Bronchial epithelial cell (primary cell): ENCODE results near the gene DNAH8. TPM values are rescaled to one million over a fixed set of nuclear protein-coding genes. Genes with fewer than 3 reads are reported as not detected.

ENCODE experiments used
- DNase-seq: peaks from one replicate; pipeline ENCODE4 v3.0.0-alpha.2; 2010; ENCODE audit warnings: low read depth
- FAIRE-seq: peaks from 2 replicates; lab custom pipeline; 2011; peaks lifted over from hg19 to GRCh38; lab: Jason Lieb, UNC
- H3K27me3 ChIP-seq: 2 replicates; pipeline ENCODE4 v1.5.1; 2011; ENCODE audit warnings: low read length; ENCODE audit not compliant: control insufficient read depth, insufficient read depth
- H3K36me3 ChIP-seq: 2 replicates; pipeline ENCODE4 v1.5.1; 2011; ENCODE audit warnings: low read length; ENCODE audit not compliant: control insufficient read depth, insufficient read depth
- H3K4me3 ChIP-seq: 2 replicates; pipeline ENCODE4 v1.5.1; 2011; ENCODE audit warnings: mild to moderate bottlenecking, low read depth, low read length, control low read depth
- CTCF ChIP-seq: IDR thresholded peaks from 2 replicates; pipeline ENCODE4 v1.5.1; 2011; ENCODE audit warnings: mild to moderate bottlenecking, moderate library complexity, low read length, control low read depth, inconsistent platforms; ENCODE audit not compliant: insufficient read depth, severe bottlenecking
- total RNA-seq: library from RNA; depleted of rRNA; stranded (reverse); fragments of >200 nt; gene quantifications from 2 replicates; pipeline ENCODE4 v1.2.1, GENCODE V29; 2014

DNAH8 gene
- total RNA-seq, 1 donor from 2014 or later: not detected

DNA sequence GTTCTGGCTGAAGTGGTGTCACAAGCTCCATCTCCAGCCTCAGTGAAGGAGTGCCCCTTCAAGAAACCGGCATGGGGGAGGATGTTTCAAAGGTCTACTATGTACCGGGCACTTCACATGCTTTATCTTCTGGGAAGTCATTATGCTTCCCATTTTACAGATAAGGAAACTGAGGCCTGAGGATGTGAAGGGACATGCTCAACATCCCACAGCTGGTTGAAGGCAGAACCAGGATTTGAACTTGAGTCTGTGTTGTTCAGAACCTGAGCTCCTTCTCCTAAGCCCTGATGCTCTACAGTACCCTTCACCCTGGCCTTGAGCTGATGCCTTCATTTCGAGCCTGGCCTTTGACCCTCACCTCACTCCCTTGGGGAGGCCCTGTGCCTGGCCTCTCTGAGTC lies 346.5 kb downstream of the DNAH8 start:
- peaks cover 3% of the 10 kb centered on the region for H3K27me3 ChIP-seq
- H3K4me3 ChIP-seq: no peak overlapping the region
- FAIRE-seq (peak; percentile 87), DNase-seq (no peak)
- H3K36me3 ChIP-seq: no peaks in the 10 kb centered on the region
- no peak for TF ChIP-seq CTCF

- Histone ChIP-seq H3K27me3 (peaks cover 3% of the 10 kb centered on the region), H3K36me3 (no peaks in the 10 kb centered on the region), H3K4me3 (no peak overlapping the region)
- no peak for TF ChIP-seq CTCF
- FAIRE-seq (no peak), DNase-seq (no peak)
These were observed 347.1 kb downstream of the DNAH8 start for GRCh38 chr6:39062014-39062740.

GRCh38 chr6:39063526-39063925 lies 348.4 kb downstream of the DNAH8 start:
- H3K36me3 ChIP-seq: no peaks in the 10 kb centered on the region
- peaks cover 3% of the 10 kb centered on the region for H3K27me3 ChIP-seq
- TF ChIP-seq CTCF: no peak
- no peak for FAIRE-seq
- no peak overlapping the region for H3K4me3 ChIP-seq
- DNase-seq: no peak

DNA sequence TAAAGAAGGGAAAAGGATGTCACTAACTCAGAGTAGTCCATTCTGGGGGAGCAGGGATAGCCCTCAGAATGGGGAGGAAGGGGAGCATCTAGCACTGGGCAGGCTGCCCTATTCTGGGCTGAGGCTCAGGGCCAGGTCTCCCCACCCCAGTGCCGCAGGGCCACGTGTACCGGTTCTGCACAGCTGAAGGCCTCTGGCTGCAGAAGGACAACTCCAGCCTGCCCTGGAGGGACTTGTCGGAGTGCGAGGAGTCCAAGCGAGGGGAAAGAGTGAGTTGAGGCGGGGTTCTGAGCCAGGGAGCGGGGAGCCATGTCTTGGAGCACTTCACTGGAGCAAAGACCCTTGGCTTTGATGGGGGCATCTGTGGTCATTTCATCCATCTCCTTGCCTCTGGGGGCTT lies 350.4 kb downstream of the DNAH8 start:
- FAIRE-seq: no peak

DNA sequence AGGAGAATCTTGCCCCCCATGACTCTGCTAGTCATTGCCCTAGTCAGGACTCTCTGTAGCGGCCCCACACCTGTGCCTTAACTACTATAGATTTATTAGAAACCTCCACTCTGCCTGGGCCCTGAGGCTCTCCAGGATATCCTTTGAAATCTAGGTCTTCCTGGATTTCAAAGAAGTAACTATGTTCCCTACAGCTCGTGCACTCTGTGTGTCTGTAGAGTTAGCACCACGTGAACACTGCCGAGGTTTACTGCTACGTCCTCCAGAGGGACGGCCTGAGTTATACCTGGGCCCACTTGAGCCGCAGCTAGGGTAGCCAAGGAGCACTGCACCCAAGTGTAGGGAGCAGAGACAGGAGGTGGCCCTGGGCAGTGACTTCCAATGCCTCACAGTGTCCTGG lies 353.3 kb downstream of the DNAH8 start:
- H3K27me3 ChIP-seq: peaks cover 1% of the 10 kb centered on the region
- no peak for TF ChIP-seq CTCF
- H3K4me3 ChIP-seq: no peak overlapping the region
- FAIRE-seq (no peak), DNase-seq (no peak)
- no peaks in the 10 kb centered on the region for H3K36me3 ChIP-seq

More for the DNA sequence above, 350.4 kb downstream of the DNAH8 start:
- Histone ChIP-seq H3K36me3 (no peaks in the 10 kb centered on the region), H3K4me3 (no peak overlapping the region), H3K27me3 (peaks cover 3% of the 10 kb centered on the region)
- DNase-seq: no peak
- TF ChIP-seq CTCF: no peak

- H3K27me3 ChIP-seq: no peaks in the 10 kb centered on the region
- H3K36me3 ChIP-seq: no peaks in the 10 kb centered on the region
- no peak overlapping the region for H3K4me3 ChIP-seq
- no peak for TF ChIP-seq CTCF
- FAIRE-seq (no peak), DNase-seq (no peak)
These were observed 357.7 kb downstream of the DNAH8 start for GRCh38 chr6:39072830-39073229.
